ENCODE data around the gene C10orf95. TPM values are rescaled to one million over a fixed set of nuclear protein-coding genes. Genes with fewer than 3 reads are reported as not detected.
A peak's percentile ranks its signal among the peaks of the same experiment; 100 is the strongest.

The C10orf95 gene
- total and polyA plus RNA-seq, 5 donors from 2014 or later: 0.35 to 1.1 (median 0.52) TPM

DNA sequence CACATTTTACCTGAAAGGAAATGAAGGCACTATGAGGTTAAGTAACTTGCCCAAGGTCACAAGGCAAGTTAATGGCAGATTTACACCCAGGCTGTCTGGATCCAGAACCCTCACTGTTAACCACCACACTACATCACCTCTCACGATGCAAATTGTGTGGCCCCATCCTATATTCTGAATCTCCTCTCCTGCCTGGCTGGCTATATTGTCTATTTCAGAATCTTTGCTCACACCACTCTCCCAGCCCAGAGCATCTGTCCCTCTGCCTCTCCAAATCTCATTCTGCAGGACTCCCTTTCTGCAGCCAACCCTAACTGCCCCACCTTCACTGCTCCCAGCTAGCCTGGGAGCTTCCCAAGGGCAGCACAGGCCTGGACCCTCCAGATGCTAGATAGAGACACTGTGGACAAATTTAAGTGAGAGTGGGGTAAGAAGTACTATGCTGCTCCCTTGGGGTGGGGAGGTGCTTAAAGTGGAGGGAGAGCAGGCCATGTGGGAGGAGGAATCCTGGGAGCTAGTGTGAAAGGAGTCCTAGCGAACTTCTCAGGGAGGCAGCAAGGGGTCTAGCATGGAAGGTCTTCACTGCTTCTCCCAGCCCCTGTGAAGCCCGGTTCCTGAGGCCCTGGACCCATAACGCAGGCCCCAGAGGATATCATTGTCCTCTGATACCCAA, 19.8 kb downstream of the C10orf95 start:
- Histone ChIP-seq H3K9me3 (ENCODE audit: control insufficient read depth in 2 of 2, low read length in 2 of 2) (no peaks in the 10 kb centered on the region), H3K4me1 (ENCODE audit: control insufficient read depth, insufficient read depth, low read length, poor library complexity, severe bottlenecking) (peaks cover 47% of the 10 kb centered on the region), H3K27ac (ENCODE audit: insufficient read depth, low read length, poor library complexity, severe bottlenecking) (peak overlapping the region; percentile 63), H3K4me3 (ENCODE audit: low read depth, low read length) (peak overlapping the region; percentile 80), H3K27me3 (ENCODE audit: control insufficient read depth, insufficient read depth, low read length) (no peaks in the 10 kb centered on the region), H3K36me3 (ENCODE audit: control insufficient read depth, insufficient read depth, low read length) (no peaks in the 10 kb centered on the region)
- Mint-ChIP-seq H3K4me1 (peaks cover 11 to 53% (median 37%) of the 10 kb centered on the region in 4 donors), H3K27ac (peak overlapping the region; percentile 86 to 91 (median 90)), H3K36me3 (no peaks in the 10 kb centered on the region), H3K27me3 (peaks cover 5% of the 10 kb centered on the region), H3K4me3 (peak overlapping the region; percentile 93 to 99 (median 96)), H3K9me3 (no peaks in the 10 kb centered on the region)
- ATAC-seq (ENCODE audit: low read depth in 2 of 2): no peak
- DNase-seq: no peak

DNA sequence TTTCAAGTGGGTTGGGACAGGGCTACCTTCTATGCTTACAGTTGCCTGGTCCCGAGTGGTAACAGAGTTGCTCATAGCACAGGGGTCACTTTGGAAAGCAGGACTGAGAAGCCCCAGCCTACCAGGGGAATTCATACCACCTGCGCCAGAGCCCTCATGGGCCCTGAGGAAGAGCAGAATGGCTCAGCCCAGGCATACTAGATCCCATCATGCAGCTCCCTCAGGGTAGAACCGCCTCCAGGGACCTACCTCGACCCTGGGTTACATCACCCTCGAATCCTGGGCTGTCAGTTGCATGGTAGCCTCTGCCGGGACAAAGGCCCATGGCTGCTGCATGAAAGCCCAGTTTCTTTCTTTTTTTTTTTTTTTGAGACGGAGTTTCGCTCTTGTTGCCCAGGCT, 21.9 kb downstream of the C10orf95 start:
- Mint-ChIP-seq H3K27ac (no peak overlapping the region), H3K27me3 (no peaks in the 10 kb centered on the region), H3K9me3 (no peaks in the 10 kb centered on the region), H3K4me3 (peak overlapping the region in 1 of 4 donors; percentile 81), H3K36me3 (no peaks in the 10 kb centered on the region), H3K4me1 (peaks cover 11 to 39% (median 22%) of the 10 kb centered on the region in 4 donors)
- Histone ChIP-seq H3K27me3 (ENCODE audit: control insufficient read depth, insufficient read depth, low read length) (no peaks in the 10 kb centered on the region), H3K9me3 (ENCODE audit: control insufficient read depth in 2 of 2, low read length in 2 of 2) (no peaks in the 10 kb centered on the region), H3K27ac (ENCODE audit: insufficient read depth, low read length, poor library complexity, severe bottlenecking) (no peak overlapping the region), H3K4me3 (ENCODE audit: low read depth, low read length) (no peak overlapping the region), H3K36me3 (ENCODE audit: control insufficient read depth, insufficient read depth, low read length) (peaks cover 3% of the 10 kb centered on the region), H3K4me1 (ENCODE audit: control insufficient read depth, insufficient read depth, low read length, poor library complexity, severe bottlenecking) (peaks cover 27% of the 10 kb centered on the region)
- ATAC-seq (ENCODE audit: low read depth in 2 of 2) (no peak), DNase-seq (no peak)

GRCh38 chr10:102426803-102427287, 24.5 kb downstream of the C10orf95 start:
- no peaks in the 10 kb centered on the region for H3K9me3 Mint-ChIP-seq
- no peak overlapping the region for H3K27ac ChIP-seq (ENCODE audit: insufficient read depth, low read length, poor library complexity, severe bottlenecking)
- peaks cover 3% of the 10 kb centered on the region for H3K36me3 ChIP-seq (ENCODE audit: control insufficient read depth, insufficient read depth, low read length)
- no peaks in the 10 kb centered on the region for H3K36me3 Mint-ChIP-seq
- peaks cover 21% of the 10 kb centered on the region for H3K4me1 ChIP-seq (ENCODE audit: control insufficient read depth, insufficient read depth, low read length, poor library complexity, severe bottlenecking)
- H3K4me3 Mint-ChIP-seq: peak overlapping the region in 1 of 4 donors; percentile 52
- H3K4me1 Mint-ChIP-seq: peaks cover 5 to 29% (median 20%) of the 10 kb centered on the region in 4 donors
- H3K27me3 Mint-ChIP-seq: no peaks in the 10 kb centered on the region
- no peak for DNase-seq
- no peaks in the 10 kb centered on the region for H3K9me3 ChIP-seq (ENCODE audit: control insufficient read depth in 2 of 2, low read length in 2 of 2)
- H3K27ac Mint-ChIP-seq: peak overlapping the region in 1 of 3 donors; percentile 26
- no peak overlapping the region for H3K4me3 ChIP-seq (ENCODE audit: low read depth, low read length)
- ATAC-seq (ENCODE audit: low read depth in 2 of 2): no peak
- H3K27me3 ChIP-seq (ENCODE audit: control insufficient read depth, insufficient read depth, low read length): no peaks in the 10 kb centered on the region

DNA sequence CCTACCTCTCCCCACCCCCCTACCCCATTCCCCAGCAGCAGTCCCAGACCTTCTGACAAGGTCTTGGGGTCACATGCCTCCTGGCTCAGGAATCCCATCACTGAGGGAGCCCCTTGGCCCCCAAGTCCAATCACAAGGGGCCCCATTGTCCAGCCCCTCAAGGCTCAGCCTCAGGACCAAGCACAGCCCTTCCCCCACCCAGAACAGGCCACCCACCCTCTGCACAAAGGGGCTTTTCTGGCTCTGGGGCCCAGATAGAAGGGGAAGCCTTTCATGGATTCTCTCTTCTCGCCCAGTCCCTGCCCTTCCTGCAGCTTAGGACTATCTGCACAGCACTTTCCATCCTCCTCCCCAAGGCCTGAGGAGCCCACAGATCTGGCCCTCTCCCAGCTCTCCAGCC, 25.9 kb downstream of the C10orf95 start:
- Mint-ChIP-seq H3K4me3 (no peak overlapping the region), H3K4me1 (peaks cover 5 to 30% (median 19%) of the 10 kb centered on the region in 4 donors), H3K9me3 (no peaks in the 10 kb centered on the region), H3K27me3 (peaks cover 7% of the 10 kb centered on the region), H3K27ac (no peak overlapping the region), H3K36me3 (no peaks in the 10 kb centered on the region)
- Histone ChIP-seq H3K4me1 (ENCODE audit: control insufficient read depth, insufficient read depth, low read length, poor library complexity, severe bottlenecking) (peaks cover 27% of the 10 kb centered on the region), H3K4me3 (ENCODE audit: low read depth, low read length) (no peak overlapping the region), H3K36me3 (ENCODE audit: control insufficient read depth, insufficient read depth, low read length) (peaks cover 3% of the 10 kb centered on the region), H3K27ac (ENCODE audit: insufficient read depth, low read length, poor library complexity, severe bottlenecking) (no peak overlapping the region), H3K9me3 (ENCODE audit: control insufficient read depth in 2 of 2, low read length in 2 of 2) (no peaks in the 10 kb centered on the region), H3K27me3 (ENCODE audit: control insufficient read depth, insufficient read depth, low read length) (no peaks in the 10 kb centered on the region)
- ATAC-seq (ENCODE audit: low read depth in 2 of 2) (no peak), DNase-seq (no peak)

DNA sequence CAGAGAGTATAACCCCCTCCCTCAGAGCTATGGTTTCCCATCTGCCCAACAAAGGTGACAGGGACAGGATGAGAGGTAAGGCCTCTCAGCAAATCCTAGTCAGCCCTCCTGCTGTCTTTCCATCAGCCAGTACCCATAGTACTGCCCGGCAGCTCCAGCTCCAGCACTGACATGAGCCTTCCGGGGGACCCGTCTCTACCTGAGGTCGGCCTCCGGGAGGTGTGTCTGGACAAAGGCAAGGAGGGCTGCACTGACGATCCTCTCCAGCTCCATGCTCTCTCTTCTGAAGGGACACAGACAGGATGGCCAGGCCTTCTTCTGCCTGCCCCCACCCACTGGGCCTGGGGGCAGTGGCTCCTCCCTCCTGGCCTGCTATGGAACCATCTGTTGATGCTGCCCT, 26.4 kb downstream of the C10orf95 start:
- peaks cover 3% of the 10 kb centered on the region for H3K36me3 ChIP-seq (ENCODE audit: control insufficient read depth, insufficient read depth, low read length)
- no peak for ATAC-seq (ENCODE audit: low read depth in 2 of 2)
- Mint-ChIP-seq H3K9me3 (no peaks in the 10 kb centered on the region), H3K36me3 (no peaks in the 10 kb centered on the region), H3K27me3 (peaks cover 9% of the 10 kb centered on the region), H3K27ac (no peak overlapping the region), H3K4me3 (peak overlapping the region in 1 of 4 donors; percentile 97), H3K4me1 (peaks cover 5 to 35% (median 22%) of the 10 kb centered on the region in 4 donors)
- no peak for DNase-seq
- H3K27ac ChIP-seq (ENCODE audit: insufficient read depth, low read length, poor library complexity, severe bottlenecking): no peak overlapping the region
- H3K9me3 ChIP-seq (ENCODE audit: control insufficient read depth in 2 of 2, low read length in 2 of 2): no peaks in the 10 kb centered on the region
- H3K4me1 ChIP-seq (ENCODE audit: control insufficient read depth, insufficient read depth, low read length, poor library complexity, severe bottlenecking): peaks cover 32% of the 10 kb centered on the region
- no peak overlapping the region for H3K4me3 ChIP-seq (ENCODE audit: low read depth, low read length)
- no peaks in the 10 kb centered on the region for H3K27me3 ChIP-seq (ENCODE audit: control insufficient read depth, insufficient read depth, low read length)

GRCh38 chr10:102424145-102424544, 27.2 kb downstream of the C10orf95 start:
- Histone ChIP-seq H3K36me3 (ENCODE audit: control insufficient read depth, insufficient read depth, low read length) (peaks cover 3% of the 10 kb centered on the region), H3K9me3 (ENCODE audit: control insufficient read depth in 2 of 2, low read length in 2 of 2) (no peaks in the 10 kb centered on the region), H3K27me3 (ENCODE audit: control insufficient read depth, insufficient read depth, low read length) (no peaks in the 10 kb centered on the region), H3K4me1 (ENCODE audit: control insufficient read depth, insufficient read depth, low read length, poor library complexity, severe bottlenecking) (peaks cover 40% of the 10 kb centered on the region), H3K27ac (ENCODE audit: insufficient read depth, low read length, poor library complexity, severe bottlenecking) (no peak overlapping the region), H3K4me3 (ENCODE audit: low read depth, low read length) (no peak overlapping the region)
- ATAC-seq (ENCODE audit: low read depth in 2 of 2) (no peak), DNase-seq (no peak)
- Mint-ChIP-seq H3K9me3 (no peaks in the 10 kb centered on the region), H3K4me3 (peak overlapping the region in 3 of 4 donors; percentile 69 to 97 (median 75)), H3K27ac (no peak overlapping the region), H3K36me3 (no peaks in the 10 kb centered on the region), H3K4me1 (peaks cover 5 to 43% (median 23%) of the 10 kb centered on the region in 4 donors), H3K27me3 (peaks cover 9% of the 10 kb centered on the region)

DNA sequence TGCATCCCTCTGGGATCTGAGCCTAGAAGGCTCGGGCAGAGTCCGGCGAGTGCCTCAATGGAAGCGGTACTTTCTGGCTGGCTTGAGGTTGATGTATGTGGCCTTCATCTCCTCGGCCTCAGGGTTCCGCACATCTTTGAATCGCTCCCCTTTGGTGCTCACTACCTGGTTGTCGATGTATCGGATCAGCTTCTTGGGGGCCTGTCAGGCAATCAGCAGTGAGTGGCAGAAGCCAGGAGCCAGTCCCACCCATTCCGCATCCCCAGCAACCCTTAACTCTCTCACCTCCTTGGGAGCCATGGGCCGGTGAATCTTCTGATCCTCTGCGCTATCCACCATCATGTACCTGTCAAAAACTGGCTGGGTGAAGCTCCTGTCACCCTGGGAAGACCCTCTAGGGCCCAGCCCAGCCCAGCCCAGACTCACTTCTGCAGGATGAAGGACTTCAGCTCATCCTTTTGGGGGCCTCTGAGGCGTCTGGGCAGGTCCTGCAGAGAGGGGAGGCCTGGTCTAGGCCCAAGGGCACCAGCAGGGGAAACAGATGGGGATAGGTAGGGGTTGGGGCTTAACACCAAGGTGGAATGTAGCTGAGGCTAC, 27.9 kb downstream of the C10orf95 start:
- H3K27me3 ChIP-seq (ENCODE audit: control insufficient read depth, insufficient read depth, low read length): peaks cover under 1% of the 10 kb centered on the region
- H3K36me3 ChIP-seq (ENCODE audit: control insufficient read depth, insufficient read depth, low read length): peaks cover 3% of the 10 kb centered on the region
- peaks cover 5 to 46% (median 23%) of the 10 kb centered on the region in 4 donors for H3K4me1 Mint-ChIP-seq
- no peak for ATAC-seq (ENCODE audit: low read depth in 2 of 2)
- no peaks in the 10 kb centered on the region for H3K9me3 Mint-ChIP-seq
- no peak overlapping the region for H3K4me3 ChIP-seq (ENCODE audit: low read depth, low read length)
- no peak for DNase-seq
- H3K9me3 ChIP-seq (ENCODE audit: control insufficient read depth in 2 of 2, low read length in 2 of 2): no peaks in the 10 kb centered on the region
- H3K4me3 Mint-ChIP-seq: peak overlapping the region in 3 of 4 donors; percentile 66 to 97 (median 69)
- H3K27ac ChIP-seq (ENCODE audit: insufficient read depth, low read length, poor library complexity, severe bottlenecking): no peak overlapping the region
- no peak overlapping the region for H3K27ac Mint-ChIP-seq
- no peaks in the 10 kb centered on the region for H3K36me3 Mint-ChIP-seq
- peaks cover 9% of the 10 kb centered on the region for H3K27me3 Mint-ChIP-seq
- H3K4me1 ChIP-seq (ENCODE audit: control insufficient read depth, insufficient read depth, low read length, poor library complexity, severe bottlenecking): peaks cover 44% of the 10 kb centered on the region

Data from CD4-positive, CD25-positive, alpha-beta regulatory T cell (primary cell).